Tibial nerve (tissue), 4 donors: ENCODE data around the gene SEC31A.

Experiments used
- CTCF ChIP-seq, 5 experiments: fragments of 200-600 bp in 3 of 5; fragments of 450-650 bp in 2 of 5; sonication (generic) in 3 of 5; IDR thresholded peaks; one replicate each; pipeline ENCODE4 v1.5.1; 2016 to 2019; ENCODE audit warnings: antibody characterized with exemption in 5 of 5, mild to moderate bottlenecking in 3 of 5, moderate library complexity in 2 of 5
- EP300 ChIP-seq, 2 donors: sonication (generic); formaldehyde crosslinking; IDR thresholded peaks; one replicate each; pipeline ENCODE4 v1.6.1; 2017; ENCODE audit warnings: antibody characterized with exemption in 2 of 2, mild to moderate bottlenecking in 1 of 2
- POLR2A ChIP-seq, 2 donors: fragments of 450-650 bp; IDR thresholded peaks; one replicate each; pipeline ENCODE4 v1.6.1; 2017; ENCODE audit warnings: antibody characterized with exemption in 2 of 2, mild to moderate bottlenecking in 2 of 2, moderate library complexity in 2 of 2

GRCh38 chr4:82839624-82840023 is 51.3 kb downstream of the SEC31A start:
- TF ChIP-seq CTCF (IDR thresholded peaks at IDR 0.05) = no peak
- no peak for TF ChIP-seq EP300 (IDR thresholded peaks at IDR 0.05)
- TF ChIP-seq POLR2A (IDR thresholded peaks at IDR 0.05) = no peak
